Endometrial microvascular endothelial cells (primary cell): ENCODE results near the gene IQGAP2. TPM values are rescaled to one million over a fixed set of nuclear protein-coding genes. Genes with fewer than 3 reads are reported as not detected.

Experiments
- in situ Hi-C: cut with HindIII; loops from 2 replicates; pipeline ENCODE4 v1.10.0; 2017; ENCODE audit warnings: low sequenced_read_pairs, low pct_unique_long_range_greater_than_20kb; ENCODE audit errors: inconsistent ontology term
- total RNA-seq: library from RNA; depleted of rRNA; stranded (reverse); fragments of >200 nt; gene quantifications from one replicate; pipeline ENCODE4 v1.2.3, GENCODE V29; 2015; ENCODE audit errors: inconsistent ontology term

IQGAP2 gene
- total RNA-seq, 1 donor from 2014 or later, result 0.09 TPM

GRCh38 chr5:76703707-76704106, 300.6 kb downstream of the IQGAP2 start:
- in situ Hi-C loops, result no loop called here

GRCh38 chr5:76704131-76704663, 301.1 kb downstream of the IQGAP2 start:
- in situ Hi-C loops, result no loop called here

GRCh38 chr5:76705574-76705973, 302.5 kb downstream of the IQGAP2 start:
- in situ Hi-C loops, result no loop called here

GRCh38 chr5:76709762-76710161, 306.7 kb downstream of the IQGAP2 start:
- in situ Hi-C loops, result no loop called here

GRCh38 chr5:76710991-76711390, 307.9 kb downstream of the IQGAP2 start:
- in situ Hi-C loops, result no loop called here

GRCh38 chr5:76714751-76715485, 311.8 kb downstream of the IQGAP2 start:
- in situ Hi-C loops, result no loop called here

- in situ Hi-C loops, result no loop called here
These were observed 312.3 kb downstream of the IQGAP2 start for GRCh38 chr5:76715486-76715735.

- in situ Hi-C loops, result no loop called here
These were observed 312.8 kb downstream of the IQGAP2 start, which contains the start of gene F2R for GRCh38 chr5:76715736-76716455. TSS of gene F2R (plus strand) at chr5:76716126. CDS start at chr5:76716308, 182 bp downstream.

- in situ Hi-C loops, result no loop called here
These were observed 313.5 kb downstream of the IQGAP2 start for GRCh38 chr5:76716456-76717157.

- in situ Hi-C loops, result no loop called here
These were observed 314.4 kb downstream of the IQGAP2 start for GRCh38 chr5:76717222-76718083.

- in situ Hi-C loops, result no loop called here
These were observed 315.3 kb downstream of the IQGAP2 start for GRCh38 chr5:76718381-76718832.

- in situ Hi-C loops, result no loop called here
These were observed 315.8 kb downstream of the IQGAP2 start for GRCh38 chr5:76718880-76719279.

- in situ Hi-C loops, result no loop called here
These were observed 318.0 kb downstream of the IQGAP2 start for GRCh38 chr5:76720988-76721569.

- in situ Hi-C loops, result no loop called here
These were observed 320.2 kb downstream of the IQGAP2 start for GRCh38 chr5:76723266-76723665.

GRCh38 chr5:76723906-76724305, 320.8 kb downstream of the IQGAP2 start:
- in situ Hi-C loops, result no loop called here

- in situ Hi-C loops, result no loop called here
These were observed 321.8 kb downstream of the IQGAP2 start for GRCh38 chr5:76724871-76725270.

- in situ Hi-C loops, result no loop called here
These were observed 325.9 kb downstream of the IQGAP2 start for GRCh38 chr5:76728965-76729364.
